GM19238 (cell line): ENCODE measurements around the gene LGR4.
"Not testable (repeated sequence)": the region's sequence is repeated elsewhere in the genome, so short reads cannot be mapped to it uniquely, and the experiment has no call there.

Experiments used
- DNase-seq: peaks from one replicate; pipeline ENCODE4 v3.0.0; 2011; ENCODE audit warnings: low spot score; ENCODE audit not compliant: insufficient read length

The LGR4 gene

GRCh38 chr11:27460158-27460978, 12.2 kb downstream of the LGR4 start:
- DNase-seq: no peak

- DNase-seq: no peak
Measured at GRCh38 chr11:27459191-27459590, 13.4 kb downstream of the LGR4 start.

GRCh38 chr11:27458182-27458581, 14.4 kb downstream of the LGR4 start:
- no peak for DNase-seq

DNA sequence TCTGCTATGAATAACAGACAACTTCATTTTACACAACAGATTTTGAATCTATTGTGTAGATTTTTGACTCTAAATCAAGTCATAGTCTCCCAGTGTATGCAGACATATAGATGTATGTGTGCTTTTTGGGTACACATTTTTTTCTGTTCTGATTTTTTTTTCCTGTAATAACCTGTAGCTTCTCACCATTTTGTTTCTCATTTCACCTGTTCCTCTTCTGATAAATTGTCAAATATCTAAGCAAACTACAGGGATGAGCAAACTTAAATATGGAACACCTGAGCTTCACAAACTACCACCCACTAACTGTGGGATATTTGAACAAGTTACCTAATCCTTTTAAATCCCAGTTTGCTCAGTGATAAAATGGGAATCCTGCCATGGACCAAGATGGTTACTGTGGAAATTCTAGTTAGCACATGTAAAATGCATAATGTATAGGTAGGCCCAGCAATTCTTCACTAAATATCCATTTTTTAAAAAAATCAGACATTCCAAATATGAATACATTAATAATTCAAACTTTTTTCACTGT, 15.7 kb downstream of the LGR4 start:
- DNase-seq: no peak

- no peak for DNase-seq
Measured at GRCh38 chr11:27456140-27456794, 16.3 kb downstream of the LGR4 start.

DNA sequence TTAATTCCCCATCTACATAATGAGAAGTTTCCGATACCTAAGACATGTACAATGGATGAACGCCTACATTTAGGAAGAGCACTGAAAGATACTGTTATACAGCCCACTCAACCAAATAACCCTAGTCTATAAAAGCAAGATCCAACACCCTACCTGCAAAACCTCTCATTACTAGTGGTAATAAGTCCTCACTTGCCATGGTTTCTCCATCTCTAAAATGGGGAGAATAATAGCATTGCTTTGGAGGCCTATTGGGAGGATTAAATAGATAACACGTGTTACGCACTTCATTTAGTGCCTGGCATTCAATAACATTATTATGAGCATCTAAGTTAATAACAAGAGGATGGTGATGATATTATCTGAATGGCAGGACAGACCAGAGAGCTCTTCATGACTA, 16.9 kb downstream of the LGR4 start:
- no peak for DNase-seq

DNA sequence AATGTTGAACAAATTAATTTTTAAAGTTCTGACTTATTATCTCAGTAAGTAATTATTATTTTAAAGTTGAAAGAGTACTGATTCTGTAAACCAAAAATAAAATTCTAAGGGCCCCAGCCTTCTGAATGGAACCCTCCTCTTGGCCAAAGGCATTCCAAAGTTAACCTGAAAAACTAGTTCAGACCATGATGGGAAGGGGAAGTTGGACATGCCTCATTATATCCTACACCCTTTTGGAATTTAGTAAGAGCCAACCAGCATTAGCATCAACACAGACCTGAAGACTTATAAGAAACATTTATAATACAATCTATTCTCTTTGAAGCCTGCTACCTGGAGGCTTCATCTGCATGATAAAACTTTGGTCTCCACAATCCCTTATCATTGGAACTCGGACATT, 18.9 kb downstream of the LGR4 start:
- DNase-seq: no peak

GRCh38 chr11:27452147-27452546, 20.4 kb downstream of the LGR4 start:
- DNase-seq: no peak

DNA sequence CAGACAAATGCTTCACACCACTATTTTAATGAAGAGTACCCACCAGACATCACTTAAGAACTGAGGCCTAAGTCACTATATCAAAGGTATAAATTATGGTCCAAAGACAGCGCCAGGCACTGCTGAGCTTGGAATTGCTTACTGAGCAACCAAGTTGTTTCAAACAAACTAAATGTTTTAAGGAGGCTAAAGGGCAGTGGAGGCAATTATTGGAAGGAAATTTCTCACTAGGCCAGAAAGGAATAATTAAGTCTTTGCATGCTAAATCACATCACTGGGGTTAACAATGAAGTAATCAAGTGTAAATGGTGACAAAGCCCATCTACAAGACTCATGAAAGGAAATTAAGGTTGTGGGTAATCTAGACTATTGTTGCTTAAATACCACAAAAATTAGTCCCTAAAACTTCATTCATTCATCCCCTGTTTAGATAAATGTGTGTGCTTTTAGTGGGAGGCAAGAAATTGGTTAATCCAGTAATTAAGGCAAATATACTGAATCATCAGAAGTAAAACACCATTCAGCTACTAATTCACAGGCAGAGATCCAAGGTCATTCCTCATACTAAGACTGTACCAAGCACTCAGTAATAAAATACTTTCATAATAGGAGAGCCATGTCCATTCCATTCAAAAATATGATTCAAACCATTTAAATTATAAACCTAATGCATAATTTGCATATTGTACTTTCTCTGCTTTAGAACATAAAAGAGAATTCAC, 21.2 kb downstream of the LGR4 start:
- DNase-seq: no peak

DNA sequence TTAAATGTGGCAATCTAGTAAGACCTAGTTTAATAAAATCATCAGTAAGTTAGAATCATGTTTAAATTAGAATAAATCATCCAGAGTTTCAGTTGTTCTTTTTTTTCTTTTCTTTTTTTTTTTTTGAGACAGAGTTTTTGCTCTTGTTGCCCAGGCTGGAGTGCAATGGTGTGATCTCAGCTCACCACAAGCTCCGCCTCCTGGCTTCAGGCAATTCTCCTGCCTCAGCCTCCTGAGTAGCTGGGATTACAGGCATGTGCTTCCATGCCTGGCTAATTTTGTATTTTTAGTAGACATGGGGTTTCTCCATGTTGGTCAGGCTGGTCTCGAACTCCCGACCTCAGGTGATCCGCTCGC, 24.4 kb downstream of the LGR4 start:
- DNase-seq: not testable (repeated sequence)

- no peak for DNase-seq
Measured at GRCh38 chr11:27447288-27448183, 25.1 kb downstream of the LGR4 start.

- DNase-seq: no peak
Measured at GRCh38 chr11:27445625-27446024, 27.0 kb downstream of the LGR4 start.

DNA sequence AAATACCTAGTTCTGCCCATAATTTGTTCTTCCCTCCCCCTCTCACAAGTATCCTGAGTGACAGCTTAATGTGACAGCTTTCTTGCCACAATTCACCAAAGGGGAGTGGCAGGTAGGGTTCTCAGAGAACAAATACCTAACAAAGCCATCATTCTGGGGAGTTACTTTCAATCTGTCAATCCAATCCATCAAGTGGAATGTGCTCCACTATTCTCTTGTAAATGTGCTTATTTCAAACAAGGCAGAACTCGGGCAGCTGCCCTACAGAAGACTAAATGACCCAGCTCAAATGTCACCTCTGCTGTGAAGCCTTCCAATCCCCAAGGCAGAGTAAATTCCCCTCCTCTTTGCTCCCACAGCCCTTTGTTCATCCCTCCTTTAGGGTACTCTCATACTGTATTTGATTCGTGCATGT, 27.8 kb downstream of the LGR4 start:
- no peak for DNase-seq

DNA sequence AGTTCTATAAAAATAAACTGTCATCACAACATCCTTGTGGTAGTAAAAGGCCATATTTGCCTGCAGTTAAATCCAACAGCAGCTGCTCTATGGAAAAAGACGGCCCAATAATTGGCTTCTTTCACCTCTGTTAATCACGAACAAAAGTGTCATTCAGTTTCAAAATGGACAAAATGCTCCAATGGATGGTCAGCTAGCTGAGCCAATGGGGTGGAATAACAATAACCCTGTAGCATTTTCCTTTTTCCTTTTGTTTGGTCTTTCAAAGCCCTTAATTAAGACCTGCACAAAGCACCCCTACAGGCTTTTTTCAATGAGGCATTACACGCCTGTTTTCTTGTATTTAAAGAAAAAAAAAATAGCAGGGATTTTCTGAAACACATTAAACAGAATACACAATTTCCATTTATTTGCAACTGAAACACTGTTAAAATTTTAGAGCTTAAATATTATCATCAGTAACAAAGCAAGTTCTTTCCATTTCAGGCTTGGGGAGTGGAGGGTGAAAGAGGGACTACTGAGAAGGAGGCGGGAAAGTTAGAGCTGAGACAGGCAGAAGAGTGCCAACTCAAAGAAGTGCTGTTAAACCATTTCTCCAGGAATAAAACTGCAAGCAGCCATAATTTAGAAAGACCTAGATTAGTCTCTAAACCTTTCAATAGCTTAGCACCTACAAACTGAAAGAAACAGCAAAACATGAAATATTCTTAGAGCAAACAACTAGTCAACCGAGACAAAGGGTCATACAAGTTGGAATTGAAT, 28.7 kb downstream of the LGR4 start:
- DNase-seq: no peak

- no peak for DNase-seq
Measured at GRCh38 chr11:27443227-27443626, 29.4 kb downstream of the LGR4 start.

GRCh38 chr11:27440090-27440489, 32.5 kb downstream of the LGR4 start:
- DNase-seq: no peak

DNA sequence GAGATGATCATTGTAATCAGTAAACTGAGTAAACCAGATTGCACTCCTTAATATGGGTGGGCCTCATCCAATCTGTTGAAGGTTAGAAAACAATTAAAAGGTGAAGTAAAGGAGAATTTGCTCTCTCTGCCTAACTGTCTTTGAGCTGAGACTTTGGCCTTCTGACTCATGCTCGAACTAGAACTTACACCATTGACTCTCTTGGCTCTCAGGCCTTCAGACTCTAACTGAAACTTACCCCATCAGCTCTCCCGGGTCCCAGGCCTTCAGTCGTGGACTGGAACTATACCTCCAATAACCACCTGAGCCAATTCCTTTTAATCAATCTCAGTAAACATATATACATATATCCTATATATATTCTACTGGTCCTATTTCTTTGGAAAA, 34.0 kb downstream of the LGR4 start:
- no peak for DNase-seq

GRCh38 chr11:27437829-27438594, 34.6 kb downstream of the LGR4 start:
- DNase-seq: no peak

DNA sequence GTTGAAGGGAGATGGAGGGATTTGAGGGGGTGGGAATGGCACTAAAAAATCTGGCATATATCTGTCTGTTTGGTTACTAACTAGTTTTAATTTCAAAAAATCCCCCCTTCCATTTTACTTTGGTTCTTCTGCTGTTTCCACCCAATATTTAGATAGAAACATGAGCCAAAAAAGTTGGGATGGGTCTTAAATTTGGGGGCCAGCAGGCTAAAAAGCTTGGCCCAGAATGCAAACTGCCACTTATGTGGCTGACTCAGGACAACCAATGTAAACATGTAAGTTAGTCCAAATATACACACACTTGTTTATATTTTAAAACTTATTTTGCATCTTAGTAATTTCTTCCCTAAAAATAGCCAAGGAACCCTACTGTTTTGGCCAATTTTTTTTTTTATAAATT, 35.7 kb downstream of the LGR4 start:
- no peak for DNase-seq

GRCh38 chr11:27433742-27434141, 38.8 kb downstream of the LGR4 start:
- DNase-seq: no peak
